CD4-positive, alpha-beta T cell treated with Interleukin-4 for 4 hours (primary cell): ENCODE measurements around the gene CHD9NB.
A peak's percentile ranks its signal among the peaks of the same experiment; 100 is the strongest.
"Not testable (repeated sequence)": the region's sequence is repeated elsewhere in the genome, so short reads cannot be mapped to it uniquely, and the experiment has no call there.

Experiments
- DNase-seq: peaks from one replicate; pipeline ENCODE4 v3.0.0-alpha.2; 2020

CHD9NB gene

DNA sequence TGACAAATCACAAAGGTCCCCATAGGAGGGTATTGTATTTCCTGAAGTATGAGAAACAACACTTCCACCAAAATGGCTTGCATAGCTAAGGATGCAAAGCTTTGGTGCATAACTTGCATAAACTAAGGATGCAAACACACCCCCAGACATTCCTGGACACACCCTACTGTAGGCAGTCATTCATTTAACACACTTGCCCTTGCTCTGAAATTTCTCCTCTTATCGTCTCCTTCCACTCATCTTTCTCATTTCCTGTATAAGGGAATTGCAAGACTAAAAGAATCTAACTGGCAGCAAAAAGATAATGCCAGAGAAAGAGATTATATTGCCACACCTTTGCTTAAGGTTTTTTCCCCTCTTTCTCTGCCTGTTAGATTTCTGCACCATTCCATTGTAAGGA is 30.4 kb upstream of the CHD9NB start:
- no peak for DNase-seq

DNA sequence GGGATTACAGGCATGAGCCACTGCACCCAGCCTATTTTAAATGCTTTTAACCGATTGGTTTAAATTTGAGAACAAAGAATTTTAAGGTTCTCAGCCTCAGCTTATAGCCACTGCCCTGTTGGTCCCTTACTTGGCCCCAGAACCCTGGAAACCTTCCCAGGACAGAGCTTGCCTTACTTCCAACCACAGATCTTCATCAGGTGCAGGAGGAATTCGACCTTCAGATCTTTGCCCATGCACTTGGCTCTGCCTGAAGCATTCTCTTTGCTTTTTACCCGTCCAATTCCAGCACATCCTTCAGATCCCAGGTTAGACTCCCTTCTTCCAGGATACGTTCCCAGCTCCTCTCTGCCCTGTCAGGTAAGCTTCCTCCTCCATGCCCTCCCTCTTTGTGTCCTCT is 29.8 kb upstream of the CHD9NB start:
- no peak for DNase-seq

DNA sequence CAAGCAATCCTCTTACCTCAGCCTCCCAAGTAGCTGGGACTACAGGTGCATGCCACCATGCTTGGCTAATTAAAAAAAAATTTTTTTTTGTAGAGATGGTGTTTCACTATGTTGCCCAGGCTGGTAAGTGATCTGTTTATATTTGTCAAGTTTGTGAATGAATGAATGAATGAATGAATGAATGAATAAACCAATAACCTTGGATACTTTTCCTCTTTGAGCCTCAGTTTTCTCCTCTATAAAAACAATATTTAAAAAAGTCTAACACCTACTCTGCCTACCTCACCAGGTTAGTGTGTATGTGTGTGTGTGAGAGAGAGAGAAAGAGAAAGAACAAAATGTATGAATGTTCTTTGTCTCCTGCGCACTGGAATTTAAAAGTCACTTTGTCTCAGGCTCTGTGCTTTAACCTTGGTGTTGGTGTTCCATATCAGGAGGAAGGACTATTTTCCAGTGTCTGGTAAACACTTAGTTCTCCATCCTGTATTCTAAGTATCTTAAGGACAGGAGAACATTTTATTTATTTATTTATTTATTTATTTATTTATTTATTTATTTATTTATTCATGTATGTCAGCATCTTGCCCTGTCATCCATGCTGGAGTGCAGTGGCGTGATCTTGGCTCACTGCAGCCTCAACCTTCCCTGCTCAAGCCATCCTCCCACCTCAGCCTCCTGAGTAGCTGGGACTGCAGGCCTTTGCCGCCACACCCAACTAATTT is 29.1 kb upstream of the CHD9NB start:
- no peak for DNase-seq

DNA sequence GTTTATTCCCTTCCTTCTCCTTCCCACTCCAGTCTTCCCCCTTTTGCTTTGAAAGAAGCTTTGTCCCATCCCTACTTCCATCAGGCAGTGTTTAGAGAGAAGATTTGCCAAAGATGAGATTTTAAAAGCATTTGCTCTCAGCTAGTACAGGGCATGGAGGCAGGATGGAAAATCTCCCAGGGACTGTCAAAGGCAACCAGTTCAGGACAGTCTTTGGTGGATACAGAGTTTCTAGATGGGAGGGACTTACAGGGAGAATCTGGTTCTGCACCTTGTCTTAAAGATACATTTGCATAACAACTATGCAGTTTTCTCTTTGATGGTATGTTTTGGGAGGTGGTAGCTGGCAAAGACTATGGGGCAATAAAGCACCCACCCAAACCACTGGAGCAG is 28.3 kb upstream of the CHD9NB start:
- DNase-seq, result no peak

DNA sequence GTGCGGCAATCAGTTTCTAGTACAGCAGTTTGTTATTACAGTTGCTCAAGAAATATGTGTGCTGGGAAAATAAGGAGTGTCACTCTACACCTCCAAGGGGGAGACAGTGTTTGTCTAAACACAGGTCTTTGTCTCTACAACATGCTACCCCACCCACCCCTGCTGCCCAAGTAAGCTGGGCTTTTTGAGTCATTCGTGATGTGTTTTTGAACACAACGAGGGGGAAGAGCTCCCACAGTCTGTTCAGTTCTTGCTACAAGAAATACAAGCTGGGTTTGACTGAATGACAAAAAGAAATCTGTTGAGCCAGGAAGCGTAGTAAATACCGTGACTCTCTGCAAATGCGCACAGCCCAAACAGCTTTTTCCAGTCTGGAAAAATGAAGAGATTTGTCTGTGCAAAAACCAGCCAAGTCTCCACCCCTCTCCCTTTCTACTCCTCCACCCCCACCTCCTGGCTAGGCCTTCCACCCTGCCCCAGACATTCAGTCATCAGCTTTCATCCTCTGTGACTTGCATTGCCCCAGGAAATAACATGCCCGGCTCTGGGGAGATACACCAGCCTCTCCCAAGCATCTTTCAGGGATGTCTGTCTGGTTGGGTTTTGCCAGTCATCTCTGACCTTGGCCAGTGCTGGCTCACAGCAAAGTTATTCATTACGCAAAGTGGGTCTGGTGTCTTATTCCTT is 27.8 kb upstream of the CHD9NB start:
- DNase-seq, result no peak

DNA sequence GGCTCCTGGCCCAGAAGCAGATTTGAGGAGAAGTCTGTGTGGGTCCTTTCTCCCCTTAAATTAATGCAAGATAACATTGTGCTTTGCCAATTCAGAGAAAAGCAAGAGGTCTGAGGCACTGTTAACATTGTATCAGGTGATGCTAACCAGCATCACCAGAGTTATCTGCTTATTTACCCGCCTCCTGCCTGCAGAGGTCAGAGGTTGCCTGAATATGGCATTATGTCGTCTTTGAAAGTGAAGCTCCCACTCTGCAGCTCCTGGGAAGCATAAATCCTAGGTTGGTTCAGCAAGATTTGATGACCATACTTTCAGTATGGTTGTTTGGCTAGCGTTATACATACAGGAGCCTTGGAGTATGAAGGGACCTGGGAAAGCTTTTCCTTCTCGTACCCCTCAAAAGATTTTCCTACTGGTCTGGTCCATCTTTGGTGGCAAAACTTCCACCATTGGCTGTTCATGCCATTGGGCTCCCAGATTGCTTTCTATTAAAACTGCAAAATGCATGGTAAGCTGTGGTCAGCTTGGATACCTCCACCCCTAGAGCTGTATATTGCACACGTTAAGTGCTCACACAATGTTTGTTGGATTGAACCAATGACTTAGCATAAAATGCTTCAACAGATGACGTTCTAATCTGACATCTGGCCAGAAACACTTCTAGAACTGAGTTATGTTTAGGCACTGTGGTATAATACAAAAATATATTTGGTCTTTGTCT is 26.2 kb upstream of the CHD9NB start:
- DNase-seq, result no peak

DNA sequence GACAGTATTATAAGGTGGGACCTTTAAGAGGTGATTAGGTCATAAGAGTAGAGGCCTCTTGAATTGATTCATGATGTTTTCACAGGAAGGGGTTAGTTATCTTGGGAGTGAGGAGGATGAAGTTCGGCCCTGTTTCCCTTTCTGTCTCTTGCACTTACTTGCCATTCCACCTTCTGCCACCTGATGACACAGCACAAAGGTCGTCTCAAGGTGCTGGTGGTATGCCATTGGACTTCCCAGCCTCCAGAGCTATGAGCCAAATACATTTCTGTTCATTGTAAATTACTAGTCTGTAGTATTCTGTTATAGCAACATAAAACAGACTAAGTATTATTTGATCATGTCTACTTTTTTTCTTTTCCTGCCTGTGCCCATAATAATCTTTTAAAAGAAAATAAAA is 25.6 kb upstream of the CHD9NB start:
- no peak for DNase-seq

DNA sequence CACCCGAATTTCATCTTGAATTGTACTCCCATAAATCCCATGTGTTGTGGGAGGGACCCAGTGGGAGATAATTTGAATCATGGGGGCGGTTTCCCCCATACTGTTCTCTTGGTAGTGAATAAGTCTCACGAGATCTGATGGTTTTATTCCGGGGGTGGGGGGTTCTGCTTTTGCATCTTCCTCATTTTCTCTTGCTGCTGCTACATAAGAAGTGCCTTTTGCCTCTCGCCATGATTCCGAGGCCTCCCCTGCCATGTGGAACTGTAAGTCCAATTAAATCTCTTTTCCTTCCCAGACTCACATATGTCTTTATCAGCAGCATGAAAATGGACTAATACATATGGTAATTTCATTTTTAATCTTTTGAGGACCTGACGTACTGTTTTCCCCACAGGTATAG is 22.8 kb upstream of the CHD9NB start:
- not testable (repeated sequence) for DNase-seq

DNA sequence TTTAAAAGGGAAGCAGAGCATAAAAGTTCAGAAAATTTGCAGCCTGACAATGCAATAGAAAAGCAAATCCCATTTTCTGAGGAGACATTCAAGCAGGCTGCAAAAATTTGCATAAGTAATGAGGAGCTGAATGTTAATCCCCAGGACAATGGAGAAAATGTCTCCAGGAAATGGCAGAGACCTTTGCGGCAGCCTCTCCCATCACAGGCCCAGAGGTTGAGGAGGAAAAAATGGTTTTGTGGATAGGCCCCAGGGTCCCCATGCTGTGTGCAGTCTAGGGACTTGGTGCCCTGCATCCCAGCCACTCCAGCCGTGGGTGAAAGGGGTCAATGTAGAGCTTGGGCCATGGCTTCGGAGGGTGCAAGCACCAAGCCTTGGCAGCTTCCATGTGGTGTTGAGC is 21.6 kb upstream of the CHD9NB start:
- not testable (repeated sequence) for DNase-seq

DNA sequence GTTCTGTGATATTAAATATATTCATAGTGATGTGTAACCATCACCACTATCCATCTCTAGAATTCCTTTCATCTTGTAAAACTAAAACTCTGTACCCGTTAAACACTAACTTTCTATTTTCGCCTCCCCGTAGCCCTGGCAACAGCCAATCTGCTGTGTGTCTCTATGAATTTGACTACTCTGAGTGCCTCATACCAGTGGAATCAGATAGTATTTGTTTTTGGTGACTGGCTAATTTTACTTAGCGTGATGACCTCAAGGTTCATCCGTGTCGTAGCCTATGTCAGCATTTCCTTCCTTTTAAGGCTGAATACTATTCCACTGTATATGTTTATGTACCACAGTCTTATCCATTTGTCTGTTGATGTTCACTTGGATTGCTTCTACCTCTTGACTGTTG is 20.3 kb upstream of the CHD9NB start:
- DNase-seq, result no peak

DNA sequence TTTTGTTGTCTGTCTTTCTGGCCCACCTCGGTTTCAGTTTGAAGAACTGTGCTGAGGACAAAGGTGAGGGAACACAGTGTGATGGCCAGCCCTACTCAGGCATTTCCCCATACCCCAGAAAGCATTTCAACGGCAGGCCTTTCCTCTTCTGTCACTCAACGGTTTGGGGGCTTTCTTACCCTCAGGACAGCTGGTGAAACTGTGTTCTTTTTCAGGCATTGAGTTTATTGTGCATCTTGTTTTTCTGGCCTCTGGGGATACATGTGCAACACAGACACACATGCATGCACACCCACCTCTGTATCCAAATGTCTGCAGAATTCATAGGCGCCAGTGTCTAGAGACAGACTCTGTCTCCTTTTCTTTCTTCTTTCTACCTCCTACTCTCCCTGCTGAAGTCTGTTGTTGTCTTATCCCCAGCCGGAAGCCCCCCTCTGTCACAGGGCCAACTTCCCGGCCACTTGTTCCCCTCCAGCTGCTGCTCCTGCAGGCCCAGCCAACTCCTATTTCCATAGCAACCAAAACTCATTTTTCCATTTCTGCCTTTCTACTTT is 19.1 kb upstream of the CHD9NB start:
- no peak for DNase-seq

DNA sequence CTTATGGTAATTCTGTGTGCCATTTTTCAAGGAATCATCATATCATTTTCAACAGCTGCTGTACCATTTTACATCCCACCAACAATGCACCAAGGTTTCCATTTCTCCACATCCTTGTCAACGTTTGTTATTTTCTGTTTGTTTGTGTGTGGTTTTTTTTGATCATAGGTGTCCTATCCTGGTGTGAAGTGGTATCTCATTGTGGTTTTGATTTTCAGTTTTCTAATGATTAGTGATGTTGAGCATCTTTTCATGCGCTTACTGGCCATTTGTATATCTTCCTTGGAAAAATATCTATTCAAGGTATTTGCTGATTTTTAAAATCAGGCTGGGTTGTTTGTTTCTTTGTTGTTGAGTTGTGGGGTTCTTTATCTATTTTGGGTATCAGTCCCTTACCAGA is 17.1 kb upstream of the CHD9NB start:
- no peak for DNase-seq

DNA sequence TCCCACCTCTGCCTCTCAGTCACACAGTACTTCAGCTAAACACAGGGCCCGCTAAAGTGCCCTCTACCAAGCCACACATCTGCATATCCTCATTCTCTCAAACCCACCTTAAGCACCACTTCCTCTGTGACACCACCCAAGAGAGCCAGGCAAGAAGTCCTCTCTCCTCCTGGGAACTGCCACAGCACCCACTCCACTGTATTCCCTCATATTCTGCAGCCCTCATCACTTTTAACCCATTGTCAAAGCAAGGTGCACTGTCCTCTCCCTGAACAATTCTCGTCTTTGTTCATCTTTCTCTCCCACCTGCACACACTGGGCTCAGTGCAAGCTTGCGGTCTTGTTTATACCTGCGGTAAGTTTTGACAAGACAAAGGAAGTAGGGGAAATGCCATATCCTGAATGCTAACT is 15.7 kb upstream of the CHD9NB start:
- DNase-seq, result peak; percentile 27

DNA sequence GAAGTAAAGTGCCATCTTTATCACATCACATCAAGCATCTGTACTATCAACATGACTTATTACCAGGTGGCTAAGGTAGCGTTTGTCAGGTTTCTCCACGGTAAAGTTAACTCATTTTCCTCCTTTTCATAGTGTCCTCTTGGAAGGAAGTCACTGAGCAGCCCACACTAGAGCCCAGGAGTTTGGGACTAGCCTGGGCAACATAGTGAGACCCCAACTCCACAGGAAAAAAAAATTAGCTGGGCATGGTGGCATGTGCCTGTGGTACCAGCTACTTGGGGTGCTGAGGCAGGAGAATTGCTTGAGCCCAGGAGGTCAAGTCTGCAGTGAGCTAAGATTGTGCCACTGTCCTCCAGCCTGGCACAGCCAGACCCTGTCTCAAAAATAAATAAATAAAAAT is 15.0 kb upstream of the CHD9NB start:
- no peak for DNase-seq

DNA sequence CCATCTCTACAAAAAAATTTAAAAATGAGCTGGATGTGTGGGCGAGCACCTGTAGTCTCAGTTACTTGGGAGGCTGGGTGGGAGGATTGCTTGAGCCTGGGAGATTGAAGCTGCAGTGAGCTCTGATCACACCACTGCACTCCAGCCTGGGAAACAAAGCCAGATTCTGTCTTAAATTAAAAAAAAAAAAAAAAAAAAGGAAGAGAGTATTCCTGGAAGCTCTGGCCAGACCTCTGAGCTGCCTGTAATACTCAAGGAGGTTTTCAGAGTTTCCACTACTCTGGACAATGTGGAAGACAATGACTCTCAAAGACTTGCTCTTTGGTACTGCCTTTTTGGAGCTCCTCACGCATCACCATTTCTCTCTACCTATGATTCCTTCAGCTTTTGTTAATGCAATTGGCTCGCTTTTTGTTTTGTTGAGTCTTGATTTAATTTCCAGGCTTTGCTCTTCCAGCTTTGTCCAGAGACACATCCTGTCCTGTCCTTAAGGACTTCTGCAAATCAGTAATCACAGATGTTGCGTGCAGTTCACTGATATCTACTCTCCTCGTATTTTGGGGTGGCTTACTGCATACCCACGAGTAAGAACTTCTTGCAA is 12.9 kb upstream of the CHD9NB start:
- DNase-seq, result no peak

DNA sequence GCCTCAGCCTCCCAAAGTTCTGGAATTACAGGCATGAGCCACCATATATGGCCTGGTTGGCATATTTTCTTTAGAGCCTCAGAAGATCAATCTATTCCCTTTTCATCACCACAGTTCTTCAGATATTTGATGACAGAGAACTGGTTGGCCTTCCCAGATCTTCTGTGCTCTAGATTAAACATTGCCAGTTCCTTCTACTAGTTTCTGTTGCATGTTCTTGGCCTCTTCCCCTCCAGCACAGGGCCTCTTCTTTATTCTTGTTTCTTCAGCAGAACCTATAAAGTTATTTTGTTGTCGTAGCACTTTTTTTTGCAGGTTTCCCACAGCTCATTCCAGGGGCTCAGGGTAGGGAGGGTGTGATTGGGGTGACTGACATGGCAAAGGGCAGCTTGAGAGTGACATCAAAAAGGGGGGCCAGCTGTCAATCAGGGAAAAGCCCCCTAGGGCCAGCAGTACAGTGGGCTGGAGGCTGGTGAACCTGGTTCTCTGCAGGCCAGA is 11.4 kb upstream of the CHD9NB start:
- DNase-seq, result no peak

DNA sequence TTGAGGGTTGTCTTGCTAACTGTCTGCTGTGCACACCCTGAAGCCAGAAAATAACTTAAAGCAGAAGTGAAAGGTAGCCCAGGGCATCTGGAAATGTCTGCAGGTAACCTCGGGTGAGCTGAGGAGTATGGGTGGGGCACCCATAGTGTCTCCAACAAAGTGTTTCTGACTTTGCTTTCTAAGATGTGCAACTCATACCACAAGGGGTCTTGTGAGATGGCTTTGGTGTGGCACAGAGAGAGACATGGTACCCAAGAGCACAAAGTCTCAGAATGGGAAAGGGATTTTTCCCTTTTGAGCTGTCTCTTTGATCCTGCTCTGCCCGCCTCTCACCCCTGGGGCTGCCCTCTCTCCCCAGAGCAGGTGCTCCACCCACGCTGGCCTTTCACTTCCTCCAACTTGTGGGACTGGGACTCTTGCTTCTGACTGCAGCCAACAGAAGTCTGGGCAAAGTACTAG is 9.0 kb upstream of the CHD9NB start:
- peak; percentile 14 for DNase-seq

DNA sequence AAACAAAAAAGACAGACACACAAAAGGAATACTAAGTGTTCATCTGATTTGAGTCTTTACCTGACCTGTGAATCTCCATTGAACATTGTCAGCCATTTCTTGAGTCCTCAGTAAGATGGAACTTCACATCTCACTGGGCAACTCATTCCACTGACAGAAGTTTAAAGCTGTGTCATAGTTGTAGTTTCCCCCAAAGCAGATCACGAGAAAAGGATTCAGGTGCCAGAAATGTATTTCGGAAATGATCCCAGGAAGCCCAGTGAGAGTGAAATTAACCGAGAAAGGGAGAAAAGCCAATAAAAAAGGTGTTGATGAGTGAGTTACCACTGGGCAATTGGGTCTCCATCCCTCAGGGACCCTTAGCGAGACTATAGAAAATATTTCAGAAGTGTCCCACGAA is 8.6 kb upstream of the CHD9NB start:
- no peak for DNase-seq

DNA sequence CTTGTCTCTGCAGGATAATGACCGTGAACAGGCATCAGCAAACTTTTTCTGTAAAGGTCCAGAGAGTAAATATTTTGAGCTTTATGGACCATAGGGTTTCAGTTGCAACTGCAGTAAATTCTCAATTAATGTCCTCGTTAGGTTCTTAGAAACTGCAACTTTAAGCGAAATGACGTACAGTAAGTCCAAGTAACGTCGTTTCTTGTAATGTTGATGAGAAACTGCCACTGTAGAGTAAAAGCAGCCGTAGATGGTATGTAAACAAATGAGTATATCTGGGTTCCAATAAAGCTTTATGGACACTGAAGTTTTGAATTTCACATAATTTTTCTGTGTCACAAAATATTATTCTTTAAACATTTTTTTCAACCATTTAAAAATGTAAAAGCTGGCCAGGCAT is 7.0 kb upstream of the CHD9NB start:
- DNase-seq, result no peak

DNA sequence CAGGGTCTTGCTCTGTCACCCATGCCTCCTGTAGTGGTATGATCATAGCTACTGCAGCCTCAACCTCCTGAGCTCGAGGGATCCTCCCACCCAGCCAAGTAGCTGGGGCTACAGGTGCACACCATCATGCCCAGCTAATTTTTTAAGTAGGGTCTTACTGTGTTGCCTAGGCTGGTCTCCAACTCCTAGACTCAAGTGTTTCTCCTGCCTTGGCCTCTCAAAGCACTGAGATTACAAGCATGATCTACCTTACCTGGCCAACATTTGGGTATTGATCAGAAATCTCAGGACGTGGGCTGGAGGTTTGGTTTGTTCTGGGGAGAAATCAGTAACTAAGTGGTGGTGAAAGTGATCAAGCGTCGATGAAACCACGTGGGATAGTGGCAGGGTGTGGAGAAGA is 6.2 kb upstream of the CHD9NB start:
- no peak for DNase-seq

DNA sequence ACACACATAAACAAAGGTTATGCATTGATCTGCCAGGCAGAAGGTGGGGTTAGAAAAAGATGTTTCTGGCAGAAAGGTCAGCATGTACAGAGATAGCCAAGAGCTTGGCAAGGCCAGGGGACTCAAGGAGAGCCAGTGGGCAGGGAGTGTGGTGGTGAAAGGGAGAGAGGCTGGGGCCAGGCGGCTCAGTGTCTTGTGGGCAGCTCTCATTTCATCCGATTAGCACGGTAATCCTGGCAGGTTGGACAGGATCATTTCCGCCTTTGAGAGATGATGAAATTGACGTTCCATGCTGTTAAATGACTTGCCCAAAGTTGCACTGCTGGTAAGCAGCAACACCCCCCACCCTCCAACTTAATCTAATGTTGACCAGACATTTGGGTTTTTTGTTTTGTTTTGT is 5.7 kb upstream of the CHD9NB start:
- no peak for DNase-seq

DNA sequence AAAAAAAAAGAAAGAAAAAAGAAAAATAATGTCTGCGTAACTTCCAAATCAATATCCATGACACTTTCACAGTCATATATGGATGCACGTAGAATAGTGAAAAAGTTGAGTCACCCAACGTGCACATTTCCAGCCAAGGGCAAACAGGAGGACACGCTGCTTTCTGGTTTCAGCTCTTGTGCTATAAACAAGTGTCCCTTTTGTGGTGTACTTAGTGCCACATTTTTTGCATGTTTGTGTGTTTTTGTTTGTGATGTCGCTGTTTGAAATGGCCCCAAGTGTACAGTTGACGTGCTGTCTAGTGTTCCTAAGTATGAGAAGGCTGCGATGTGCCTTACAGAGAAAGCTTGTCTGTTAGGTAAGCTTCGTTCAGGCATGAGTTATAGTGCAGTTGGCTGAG is 5.0 kb upstream of the CHD9NB start:
- DNase-seq, result no peak

DNA sequence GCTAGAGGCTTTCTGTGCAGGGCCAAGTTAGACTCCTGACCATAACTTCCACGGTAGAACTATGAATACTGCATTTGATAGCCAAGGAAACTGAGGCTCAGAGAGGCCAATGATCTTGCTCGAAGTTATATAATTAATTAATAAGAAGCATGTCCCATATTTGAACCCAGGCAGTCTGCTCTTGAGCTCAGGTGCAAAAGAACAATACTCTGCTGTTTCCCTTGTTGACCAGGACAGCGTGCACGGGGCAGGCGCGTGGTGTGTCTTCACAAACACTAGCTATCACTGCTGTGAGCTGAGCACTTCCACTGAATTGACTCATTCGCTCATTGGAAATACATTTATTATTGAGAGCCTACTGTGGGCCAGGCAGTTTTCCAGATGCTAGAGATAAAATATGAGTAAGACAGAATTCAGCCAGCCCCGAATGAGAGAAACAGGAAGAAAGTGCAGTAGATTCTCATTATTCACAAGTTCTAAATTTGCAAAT is 3.7 kb upstream of the CHD9NB start:
- DNase-seq, result no peak
